Measurements from ENCODE around the gene TET2.
"Not testable (repeated sequence)": the region's sequence is repeated elsewhere in the genome, so short reads cannot be mapped to it uniquely, and the experiment has no call there.

TET2 gene

DNA sequence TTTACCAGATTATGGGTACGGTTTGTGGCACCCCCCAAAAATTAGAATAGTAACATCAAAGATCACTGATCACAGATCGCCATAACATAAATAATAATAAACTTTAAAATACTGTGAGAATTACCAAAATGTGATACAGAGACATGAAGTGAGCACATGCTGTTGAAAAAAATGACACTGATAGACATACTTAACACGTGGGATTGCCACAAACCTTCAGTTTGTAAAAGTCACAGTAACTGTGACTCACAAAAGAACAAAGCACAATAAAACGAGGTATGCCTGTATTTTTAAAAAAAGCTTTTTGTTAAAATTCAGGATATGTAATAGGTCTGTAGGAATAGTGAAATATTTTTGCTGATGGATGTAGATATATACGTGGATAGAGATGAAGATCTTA lies 93.4 kb downstream of the TET2 start:
- DNase-seq = no peak

DNA sequence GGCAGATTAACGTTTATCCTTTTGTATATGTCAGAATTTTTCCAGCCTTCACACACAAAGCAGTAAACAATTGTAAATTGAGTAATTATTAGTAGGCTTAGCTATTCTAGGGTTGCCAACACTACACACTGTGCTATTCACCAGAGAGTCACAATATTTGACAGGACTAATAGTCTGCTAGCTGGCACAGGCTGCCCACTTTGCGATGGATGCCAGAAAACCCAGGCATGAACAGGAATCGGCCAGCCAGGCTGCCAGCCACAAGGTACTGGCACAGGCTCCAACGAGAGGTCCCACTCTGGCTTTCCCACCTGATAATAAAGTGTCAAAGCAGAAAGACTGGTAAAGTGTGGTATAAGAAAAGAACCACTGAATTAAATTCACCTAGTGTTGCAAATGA lies 94.8 kb downstream of the TET2 start:
- no peak for DNase-seq

DNA sequence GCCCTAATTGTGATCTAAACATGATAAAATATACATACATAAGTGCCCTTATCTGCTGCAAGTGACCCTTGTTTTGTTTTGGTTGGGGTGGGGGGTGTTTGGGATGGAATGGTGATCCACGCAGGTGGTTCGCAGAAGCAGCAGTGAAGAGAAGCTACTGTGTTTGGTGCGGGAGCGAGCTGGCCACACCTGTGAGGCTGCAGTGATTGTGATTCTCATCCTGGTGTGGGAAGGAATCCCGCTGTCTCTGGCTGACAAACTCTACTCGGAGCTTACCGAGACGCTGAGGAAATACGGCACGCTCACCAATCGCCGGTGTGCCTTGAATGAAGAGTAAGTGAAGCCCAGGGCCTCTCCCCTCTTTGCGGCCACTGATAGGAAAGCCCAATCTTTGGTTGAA lies 96.8 kb downstream of the TET2 start:
- DNase-seq = no peak

DNA sequence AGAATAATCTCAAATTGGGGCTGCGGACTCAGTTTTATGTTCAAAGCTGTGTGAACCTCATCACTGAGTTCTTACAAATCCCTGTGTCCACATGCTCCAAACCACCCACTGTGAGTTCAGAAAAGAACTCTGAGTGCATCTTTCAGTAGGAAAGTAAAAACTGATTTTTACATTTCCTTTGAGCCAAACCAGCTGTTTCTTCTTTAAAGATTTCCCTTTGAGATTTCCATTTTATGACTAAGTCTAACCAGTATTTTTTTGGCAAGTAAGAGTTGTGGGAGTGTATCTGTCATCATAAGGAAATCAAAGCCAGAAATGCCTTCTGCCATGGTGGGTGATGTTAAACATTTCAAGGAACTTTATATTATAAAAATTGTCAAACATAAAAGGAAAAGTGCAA lies 100.0 kb downstream of the TET2 start:
- DNase-seq = no peak

DNA sequence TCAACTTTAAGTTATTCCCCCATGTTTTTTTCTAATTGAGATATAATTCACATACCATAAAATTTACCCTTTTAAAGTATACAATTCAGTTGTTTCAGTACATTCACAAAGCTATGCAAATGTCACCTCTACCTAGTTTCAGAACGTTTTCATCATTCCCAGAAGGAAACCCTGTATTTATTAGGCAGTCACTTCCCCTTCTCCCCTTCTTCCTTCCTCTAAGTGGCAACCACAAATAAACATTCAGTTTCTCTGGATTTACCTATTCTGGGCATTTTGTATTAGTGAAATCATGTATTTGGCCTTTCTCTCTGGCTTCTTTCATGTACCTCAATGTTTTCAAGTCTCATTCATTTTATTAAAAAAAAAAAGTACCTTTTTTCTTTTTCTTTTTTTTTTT lies 101.9 kb downstream of the TET2 start:
- no peak for DNase-seq

DNA sequence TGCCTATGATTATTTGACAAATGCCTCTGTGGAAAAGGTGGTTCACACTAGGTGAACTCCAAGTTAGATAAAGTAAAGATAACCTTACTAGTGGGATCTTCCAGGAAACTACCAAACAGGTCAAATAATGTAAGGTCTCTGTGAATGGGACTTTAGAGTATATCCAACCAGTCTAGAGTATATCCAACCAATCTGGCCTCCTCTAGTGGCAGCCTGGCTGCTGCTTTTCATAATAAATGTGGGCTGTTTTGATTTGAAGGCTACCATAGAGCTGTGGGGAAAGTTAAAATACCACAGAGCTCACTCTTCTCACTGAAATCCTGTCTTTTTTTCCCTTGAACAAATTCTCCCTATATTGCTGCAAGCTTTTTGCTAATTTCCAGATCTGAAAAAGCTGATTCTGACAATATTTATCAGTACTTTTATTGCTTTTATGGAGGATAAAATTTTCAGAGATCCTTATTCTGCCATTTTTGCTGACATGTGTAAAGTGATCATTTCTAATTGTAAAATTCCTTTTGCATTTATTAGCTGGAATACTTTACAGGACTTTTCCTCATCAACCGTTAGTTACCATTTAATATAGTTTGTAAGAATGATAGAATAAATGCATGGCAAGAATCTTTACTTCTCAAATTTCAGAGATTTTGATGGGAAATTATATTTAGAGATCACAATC lies 111.3 kb downstream of the TET2 start:
- DNase-seq = no peak

DNA sequence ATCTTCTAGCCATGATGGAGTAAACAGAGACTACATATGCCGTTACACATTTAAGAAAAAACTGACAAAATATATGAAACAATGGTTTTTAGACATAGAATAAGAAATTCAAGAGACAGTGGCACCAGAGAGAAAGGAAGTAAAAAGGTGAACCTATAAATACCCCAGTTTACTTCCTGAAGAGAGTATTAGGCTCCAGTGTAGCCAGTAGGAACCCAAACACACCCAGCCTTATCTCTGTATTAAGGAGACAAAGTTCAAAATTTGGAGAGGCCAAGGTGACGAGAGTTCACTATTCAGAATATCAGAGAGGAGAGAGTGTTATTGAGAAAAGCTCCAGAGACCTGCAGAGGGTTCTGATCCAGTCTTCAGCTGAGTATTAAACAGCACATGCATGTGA lies 119.0 kb downstream of the TET2 start:
- no peak for DNase-seq

DNA sequence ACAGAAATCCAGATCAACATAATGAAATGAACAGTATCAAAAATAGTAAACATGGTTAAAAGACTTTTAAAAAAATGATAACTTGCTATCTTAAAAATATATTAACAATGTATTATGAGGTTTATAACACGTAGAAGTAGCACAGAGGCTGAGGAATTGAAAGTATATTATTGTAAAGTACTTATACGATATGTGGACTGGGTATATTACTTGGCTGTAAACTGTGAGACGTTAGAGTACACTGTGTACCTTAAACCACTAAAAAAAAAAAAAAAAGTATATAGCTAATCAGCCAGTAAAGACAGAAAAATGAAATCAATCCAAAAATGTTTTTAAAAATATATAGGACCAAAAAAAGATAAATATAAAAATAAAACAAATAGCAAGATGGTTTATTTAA lies 120.6 kb downstream of the TET2 start:
- no peak for DNase-seq

DNA sequence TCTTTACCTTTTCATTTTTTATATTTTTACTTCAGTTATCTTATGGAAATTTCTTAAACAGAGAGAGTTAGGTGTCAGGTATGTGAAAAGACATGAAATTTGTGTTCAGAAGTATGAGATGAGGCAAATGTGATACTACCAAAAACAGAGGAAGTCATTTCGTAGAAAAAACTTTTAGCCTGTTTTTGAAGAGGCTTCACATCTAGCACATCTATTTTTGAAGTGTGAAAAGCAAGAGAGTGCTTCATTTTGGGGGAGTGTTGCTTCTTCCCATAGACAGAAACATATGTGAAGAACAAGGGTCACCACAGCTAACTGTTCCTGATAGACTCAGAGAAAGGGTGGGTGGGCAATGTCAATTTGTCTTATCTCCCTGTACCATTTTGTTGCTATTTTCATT lies 125.3 kb downstream of the TET2 start:
- DNase-seq = no peak

DNA sequence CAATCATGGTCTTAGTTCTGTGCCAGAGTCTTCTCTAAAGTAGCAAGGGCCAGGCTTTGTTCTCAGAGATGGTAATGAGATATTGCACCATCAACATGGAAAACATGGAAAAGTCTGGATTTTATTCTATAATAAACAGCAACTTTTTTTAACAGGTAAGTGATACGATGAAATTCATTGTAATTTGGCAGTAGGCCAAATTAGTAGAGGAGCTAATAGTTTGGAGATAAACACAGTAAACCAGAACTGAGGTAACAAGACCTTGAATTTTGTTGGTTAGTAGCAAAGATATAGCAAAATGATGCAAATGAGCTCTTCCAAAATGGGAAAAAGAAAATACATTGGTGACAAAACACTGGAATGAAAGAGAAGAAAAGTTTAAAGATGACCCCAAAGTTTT lies 126.6 kb downstream of the TET2 start:
- DNase-seq = no peak

DNA sequence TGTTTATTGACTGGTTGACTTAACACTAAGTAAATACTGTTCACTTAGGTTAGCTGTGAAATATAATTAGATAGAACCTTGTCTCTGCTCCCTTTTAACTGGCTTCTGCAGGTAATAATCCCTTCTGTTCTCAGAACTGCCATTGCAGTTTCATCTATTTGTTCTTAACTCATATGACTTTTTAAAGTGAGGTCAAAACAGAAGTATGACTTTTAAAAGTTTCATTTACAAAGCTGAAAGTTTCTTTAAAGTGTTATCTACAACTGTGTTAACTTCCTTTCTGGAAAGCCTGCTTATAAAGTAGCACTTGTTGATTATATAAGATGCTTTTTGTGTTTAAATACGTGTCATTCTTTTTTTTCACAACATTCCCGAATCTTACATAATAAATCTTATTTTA lies 127.4 kb downstream of the TET2 start:
- no peak for DNase-seq

DNA sequence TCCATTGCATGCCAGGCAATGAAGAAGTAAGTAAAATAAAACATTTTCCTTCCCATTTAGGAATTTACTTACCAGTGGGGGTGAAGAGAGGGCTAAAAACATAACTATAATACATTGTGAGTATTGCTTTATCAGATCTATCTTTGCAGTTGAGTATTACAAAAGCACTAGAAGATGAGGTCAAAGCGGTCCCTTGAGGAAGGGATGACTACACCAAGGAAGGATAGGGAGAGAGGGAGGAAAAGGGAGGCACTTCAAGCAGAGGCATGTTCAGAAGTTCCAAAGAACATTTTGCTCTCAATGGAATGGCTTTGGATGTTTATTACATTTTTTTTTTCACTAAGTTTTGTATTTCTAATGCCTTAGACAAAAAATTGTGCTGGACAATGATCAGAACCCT lies 127.8 kb downstream of the TET2 start:
- no peak for DNase-seq

DNA sequence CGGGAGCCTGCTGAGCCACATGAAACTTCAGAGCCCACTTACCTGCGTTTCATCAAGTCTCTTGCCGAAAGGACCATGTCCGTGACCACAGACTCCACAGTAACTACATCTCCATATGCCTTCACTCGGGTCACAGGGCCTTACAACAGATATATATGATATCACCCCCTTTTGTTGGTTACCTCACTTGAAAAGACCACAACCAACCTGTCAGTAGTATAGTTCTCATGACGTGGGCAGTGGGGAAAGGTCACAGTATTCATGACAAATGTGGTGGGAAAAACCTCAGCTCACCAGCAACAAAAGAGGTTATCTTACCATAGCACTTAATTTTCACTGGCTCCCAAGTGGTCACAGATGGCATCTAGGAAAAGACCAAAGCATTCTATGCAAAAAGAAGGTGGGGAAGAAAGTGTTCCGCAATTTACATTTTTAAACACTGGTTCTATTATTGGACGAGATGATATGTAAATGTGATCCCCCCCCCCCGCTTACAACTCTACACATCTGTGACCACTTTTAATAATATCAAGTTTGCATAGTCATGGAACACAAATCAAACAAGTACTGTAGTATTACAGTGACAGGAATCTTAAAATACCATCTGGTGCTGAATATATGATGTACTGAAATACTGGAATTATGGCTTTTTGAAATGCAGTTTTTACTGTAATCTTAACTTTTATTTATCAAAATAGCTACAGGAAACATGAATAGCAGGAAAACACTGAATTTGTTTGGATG lies 129.9 kb downstream of the TET2 start:
- no peak for DNase-seq

DNA sequence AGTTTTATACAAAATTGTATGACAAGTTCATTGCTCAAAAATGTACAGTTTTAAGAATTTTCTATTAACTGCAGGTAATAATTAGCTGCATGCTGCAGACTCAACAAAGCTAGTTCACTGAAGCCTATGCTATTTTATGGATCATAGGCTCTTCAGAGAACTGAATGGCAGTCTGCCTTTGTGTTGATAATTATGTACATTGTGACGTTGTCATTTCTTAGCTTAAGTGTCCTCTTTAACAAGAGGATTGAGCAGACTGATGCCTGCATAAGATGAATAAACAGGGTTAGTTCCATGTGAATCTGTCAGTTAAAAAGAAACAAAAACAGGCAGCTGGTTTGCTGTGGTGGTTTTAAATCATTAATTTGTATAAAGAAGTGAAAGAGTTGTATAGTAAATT lies 131.0 kb downstream of the TET2 start:
- no peak for DNase-seq

DNA sequence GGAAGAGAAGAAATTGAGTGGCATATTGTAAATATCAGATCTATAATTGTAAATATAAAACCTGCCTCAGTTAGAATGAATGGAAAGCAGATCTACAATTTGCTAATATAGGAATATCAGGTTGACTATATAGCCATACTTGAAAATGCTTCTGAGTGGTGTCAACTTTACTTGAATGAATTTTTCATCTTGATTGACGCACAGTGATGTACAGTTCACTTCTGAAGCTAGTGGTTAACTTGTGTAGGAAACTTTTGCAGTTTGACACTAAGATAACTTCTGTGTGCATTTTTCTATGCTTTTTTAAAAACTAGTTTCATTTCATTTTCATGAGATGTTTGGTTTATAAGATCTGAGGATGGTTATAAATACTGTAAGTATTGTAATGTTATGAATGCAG lies 132.6 kb downstream of the TET2 start:
- no peak for DNase-seq

DNA sequence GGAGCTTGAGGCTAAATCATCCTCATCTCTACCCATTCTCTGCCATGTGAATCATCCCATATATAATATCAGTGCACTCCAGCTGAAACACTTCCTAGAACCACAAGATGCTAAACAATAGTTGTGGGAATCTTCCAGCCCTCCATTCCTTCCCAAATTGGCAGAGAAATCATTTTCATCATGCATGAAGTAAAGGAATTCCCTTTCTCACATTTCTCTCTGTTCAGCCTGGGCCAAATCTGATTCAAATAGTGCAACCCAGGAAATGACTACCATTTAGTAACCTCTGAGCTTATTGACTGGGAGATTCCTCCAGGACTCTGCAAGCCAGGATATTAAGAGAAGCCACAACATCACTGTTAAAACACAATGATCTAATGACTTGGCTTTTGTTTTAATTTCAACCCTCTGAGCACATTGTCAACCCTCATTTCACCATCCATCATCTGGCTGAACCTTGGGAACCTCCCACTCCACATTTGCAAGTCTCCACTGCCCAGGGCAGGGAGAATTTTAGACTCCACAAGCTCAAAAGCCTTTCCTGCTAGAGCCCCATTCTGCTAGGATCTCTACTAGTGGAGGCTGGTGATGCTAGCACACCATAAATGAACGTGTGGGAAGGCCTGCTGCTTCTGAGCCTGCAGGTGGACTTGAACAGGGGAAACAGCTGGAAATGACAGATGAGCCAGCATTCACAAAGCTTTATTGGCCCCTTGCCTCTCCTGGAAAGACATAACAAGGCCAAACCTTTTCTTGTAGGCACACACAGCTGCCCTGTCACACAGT lies 133.9 kb downstream of the TET2 start:
- no peak for DNase-seq

DNA sequence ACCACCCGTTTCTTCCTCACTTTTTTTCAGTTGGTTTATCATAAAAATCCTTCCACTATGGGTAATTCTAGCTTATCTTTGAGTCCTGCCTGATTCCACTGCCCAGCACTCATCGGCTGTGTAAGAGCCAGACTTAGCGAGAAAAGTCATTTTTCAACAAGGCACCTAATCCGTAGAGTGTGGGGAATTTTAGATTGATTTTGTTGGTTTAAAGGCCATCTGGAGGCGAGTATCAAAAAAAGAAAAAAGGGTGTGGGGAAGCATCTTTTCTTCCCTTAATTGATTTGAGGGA lies 134.4 kb downstream of the TET2 start:
- no peak for DNase-seq

DNA sequence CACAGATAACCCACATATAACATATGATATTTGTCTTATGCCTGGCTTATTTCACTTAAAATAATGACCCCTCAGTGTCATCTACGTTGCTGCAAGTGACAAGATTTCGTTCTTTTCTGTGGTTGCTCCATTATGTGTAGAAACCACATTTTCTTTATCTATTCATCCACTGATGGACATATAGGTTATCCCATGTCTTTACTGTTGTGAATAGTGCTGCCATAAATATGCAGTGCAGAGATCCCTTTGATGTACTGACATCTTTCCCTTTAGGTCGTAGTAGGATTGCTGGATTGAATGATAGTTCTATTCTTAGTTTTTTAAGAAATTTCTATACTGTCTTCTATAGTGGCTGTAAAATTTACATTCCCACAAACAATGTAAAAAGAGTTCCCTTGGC lies 135.8 kb downstream of the TET2 start:
- DNase-seq = no peak

DNA sequence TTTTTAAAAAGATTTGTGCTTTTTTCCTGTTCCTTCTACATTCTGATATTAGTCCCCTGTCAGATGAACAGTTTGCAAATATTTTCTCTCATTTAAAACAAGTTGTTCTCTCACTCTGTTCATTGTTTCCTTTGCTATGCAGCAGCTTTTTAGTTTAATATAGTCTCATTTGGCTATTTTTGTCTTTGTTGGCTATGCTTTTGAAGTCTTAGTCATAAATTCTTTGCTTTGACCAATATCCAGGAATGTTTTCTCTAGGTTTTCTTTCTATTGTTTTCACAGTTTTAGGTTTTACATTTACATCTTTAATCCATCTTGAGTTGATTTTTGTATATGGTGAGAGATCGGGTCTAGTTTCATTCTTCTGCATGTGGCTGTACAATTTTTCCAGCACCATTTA lies 136.8 kb downstream of the TET2 start:
- no peak for DNase-seq

DNA sequence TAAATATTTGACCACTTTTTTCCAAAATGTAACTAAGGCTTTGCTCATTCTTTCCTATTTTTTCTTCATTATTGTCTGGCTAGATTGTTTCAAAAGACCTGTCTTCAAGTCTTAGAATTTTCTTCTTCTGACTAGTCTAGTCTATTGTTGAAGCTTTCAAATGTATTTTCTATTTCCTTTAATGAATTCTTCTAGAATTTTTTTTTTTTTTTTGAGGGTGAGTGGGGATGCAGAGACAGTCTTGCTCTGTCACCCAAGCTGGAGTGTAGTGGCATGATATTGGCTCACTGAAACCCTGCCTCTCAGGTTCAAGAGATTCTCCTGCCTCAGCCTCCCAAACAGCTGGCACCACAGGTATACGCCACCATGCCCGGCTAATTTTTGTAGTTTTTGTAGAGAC lies 141.4 kb downstream of the TET2 start:
- DNase-seq = no peak

DNA sequence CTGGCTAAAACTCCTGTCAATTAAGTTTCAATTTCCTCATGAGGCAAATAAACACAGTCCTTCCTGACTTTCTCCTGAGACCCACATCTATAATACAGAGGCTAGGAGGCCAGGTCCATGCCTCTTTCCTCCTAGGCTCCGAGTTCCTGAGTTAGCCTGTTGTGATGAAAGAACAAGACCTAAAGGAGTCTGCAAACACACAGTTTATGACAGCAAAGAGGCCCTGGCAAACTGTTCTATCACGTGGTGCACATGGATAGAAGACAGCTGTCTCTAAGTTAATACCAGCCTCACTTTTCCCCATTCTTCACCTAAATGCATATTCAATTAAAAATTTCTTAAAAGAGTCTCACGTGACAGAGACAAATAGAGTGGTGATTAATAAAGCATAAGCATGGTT lies 145.2 kb downstream of the TET2 start:
- DNase-seq = no peak

DNA sequence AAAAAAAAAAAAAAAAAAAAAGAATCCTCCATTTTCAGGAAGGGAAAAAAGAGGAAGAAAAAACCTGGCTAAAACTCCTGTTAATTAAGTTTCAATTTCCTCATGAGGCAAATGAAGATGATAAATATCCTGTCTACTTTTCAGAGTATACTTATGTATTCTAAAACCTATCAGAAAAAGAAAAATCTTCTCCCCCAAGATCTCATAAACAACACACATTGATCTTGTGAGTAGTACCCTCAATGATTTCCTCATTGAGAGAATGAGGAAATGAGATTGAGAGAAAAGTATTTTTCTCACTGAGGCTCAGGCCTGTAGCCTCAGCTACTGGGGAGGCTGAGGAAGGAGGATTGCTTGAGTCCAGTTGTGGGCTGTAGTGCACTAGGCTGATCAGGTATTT lies 146.7 kb downstream of the TET2 start:
- DNase-seq = no peak

DNA sequence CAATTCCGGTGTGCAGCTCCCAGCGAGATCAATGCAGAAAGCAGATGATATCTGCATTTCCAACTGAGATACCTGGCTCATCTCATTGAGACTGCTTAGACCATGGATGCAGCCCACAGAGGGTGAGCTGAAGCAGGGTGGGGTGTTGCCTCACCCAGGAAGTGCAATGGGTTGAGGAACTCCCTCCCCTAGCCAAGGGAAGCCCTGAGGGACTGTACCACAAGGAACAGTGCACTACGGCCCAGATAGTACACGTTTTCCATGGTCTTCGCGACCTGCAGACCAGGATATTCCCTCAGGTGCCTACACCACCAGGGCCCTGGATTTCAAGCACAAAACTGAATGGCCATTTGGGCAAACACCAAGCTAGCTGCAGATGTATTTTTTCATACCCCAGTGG lies 150.0 kb downstream of the TET2 start:
- DNase-seq = no peak

DNA sequence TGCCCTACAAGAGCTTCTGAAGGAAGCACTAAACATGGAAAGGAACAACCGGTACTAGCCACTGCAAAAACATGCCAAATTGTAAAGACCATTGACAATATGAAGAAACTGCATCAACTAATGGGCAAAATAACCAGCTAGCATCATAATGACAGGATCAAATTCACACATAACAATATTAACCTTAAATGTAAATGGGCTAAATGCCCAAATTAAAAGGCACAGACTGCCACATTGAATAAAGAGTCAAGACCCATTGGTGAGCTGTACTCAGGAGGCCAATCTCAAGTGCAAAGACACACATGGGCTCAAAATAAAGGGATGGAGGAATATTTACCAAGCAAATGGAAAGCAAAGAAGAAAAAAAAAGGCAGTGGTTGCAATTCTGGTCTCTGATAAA lies 152.4 kb downstream of the TET2 start:
- DNase-seq = not testable (repeated sequence)

DNA sequence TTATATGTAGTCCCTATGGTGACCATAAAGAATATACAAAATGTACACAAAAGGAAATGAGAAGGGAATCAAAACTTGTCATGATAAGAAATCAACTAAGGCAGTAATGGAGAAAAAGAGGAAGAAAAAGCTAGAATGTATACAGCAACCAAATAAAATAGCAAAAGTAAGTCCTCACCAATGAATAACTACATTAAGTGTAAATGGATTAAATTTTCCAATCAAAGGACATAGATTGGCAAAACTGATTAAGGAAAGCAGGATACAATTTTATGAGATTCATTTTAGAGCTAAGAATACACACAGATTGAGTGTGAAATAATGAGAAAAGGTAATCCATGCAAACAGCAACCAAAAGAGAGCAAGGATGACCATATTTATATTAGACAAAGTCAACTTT lies 157.4 kb downstream of the TET2 start:
- DNase-seq = no peak
